NCI-H2081 treated with DMSO at 0.1 percent for 48 hours (cell line): ENCODE measurements around the gene KCNK18.

ENCODE experiments used
- DNase-seq: peaks from one replicate; lab custom pipeline; 2025; lab: John Stamatoyannopoulos, UW

The KCNK18 gene

DNA sequence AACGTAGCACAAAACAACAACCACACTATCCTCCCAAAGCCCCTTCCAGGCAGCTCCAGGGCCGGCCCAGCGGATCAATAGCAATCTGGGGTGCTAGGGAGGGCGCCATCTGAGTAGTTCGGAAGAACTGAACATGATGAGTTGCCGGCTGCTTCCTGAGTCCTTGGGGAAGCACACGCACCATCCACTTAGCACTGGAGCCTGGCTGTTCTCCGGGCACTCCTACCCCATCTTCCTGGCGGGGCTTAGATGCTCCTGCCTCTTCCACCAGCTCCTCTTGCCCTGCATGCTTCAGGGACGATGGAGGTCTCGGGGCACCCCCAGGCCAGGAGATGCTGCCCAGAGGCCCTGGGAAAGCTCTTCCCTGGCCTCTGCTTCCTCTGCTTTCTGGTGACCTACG is at the start of gene KCNK18:
Gene KCNK18, plus strand, starts transcription at position 301 of the 400 bp plus-strand sequence. Its CDS starts 0 bp downstream, at position 301.
- no peak for DNase-seq

- no peak for DNase-seq
Measured at GRCh38 chr10:117148284-117148683, 49.0 kb upstream of the KCNK18 start.

- DNase-seq: no peak
Measured at GRCh38 chr10:117152668-117153067, 44.6 kb upstream of the KCNK18 start.

DNA sequence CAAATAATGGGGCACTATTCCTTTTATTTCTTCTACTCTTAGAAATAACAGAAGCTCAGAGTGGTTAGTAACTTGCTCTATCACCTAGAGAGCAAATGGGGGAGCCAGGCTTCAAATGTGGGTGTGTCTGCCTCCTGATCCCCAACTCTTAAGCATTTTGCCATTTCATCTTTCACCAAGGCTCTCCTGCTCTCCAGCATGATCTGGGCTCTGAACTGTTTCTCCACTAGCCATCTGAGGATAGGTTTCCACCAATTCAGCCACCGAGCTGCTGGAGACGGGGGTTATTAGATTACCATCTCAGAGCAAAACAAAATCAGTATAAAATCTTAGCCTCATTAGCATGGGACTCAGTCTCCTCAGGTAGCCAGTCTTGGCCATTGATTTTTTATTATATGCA is 39.0 kb upstream of the KCNK18 start:
- DNase-seq: no peak

GRCh38 chr10:117159390-117159789 is 37.9 kb upstream of the KCNK18 start:
- no peak for DNase-seq

GRCh38 chr10:117160567-117160966 is 36.7 kb upstream of the KCNK18 start:
- DNase-seq: no peak

GRCh38 chr10:117161386-117162033 is 35.8 kb upstream of the KCNK18 start:
- no peak for DNase-seq

GRCh38 chr10:117162093-117163060 is 34.9 kb upstream of the KCNK18 start:
- no peak for DNase-seq

GRCh38 chr10:117163061-117163953 is 34.0 kb upstream of the KCNK18 start:
- DNase-seq: no peak

DNA sequence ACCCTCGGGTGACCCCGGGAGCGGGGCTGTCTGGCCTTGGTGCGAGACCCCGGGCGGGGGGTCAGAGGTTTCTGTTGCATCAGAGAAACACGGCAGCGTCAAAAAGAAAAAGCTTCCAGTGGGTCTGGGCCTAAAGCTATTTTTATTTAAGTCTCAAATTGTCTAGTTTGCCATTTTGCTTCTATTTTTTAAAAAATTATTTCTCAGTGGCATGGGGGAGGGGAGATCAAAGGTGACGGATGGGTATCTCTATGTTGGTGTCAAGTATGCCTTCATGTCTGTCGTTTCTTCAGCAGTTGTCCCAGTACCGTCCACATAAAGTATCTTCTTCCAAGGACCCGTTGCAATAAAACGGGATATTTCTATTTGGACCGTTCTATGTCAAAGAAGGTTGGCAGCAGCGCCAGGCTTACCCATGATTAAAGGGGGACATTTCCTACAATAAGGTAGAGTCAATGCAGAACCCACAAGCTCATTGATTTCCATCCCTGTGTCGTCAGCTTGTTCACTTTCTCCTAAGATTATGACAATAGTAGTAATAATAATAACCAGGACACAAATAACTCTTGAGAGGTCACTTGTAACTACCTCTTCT is 33.2 kb upstream of the KCNK18 start:
- DNase-seq: no peak

DNA sequence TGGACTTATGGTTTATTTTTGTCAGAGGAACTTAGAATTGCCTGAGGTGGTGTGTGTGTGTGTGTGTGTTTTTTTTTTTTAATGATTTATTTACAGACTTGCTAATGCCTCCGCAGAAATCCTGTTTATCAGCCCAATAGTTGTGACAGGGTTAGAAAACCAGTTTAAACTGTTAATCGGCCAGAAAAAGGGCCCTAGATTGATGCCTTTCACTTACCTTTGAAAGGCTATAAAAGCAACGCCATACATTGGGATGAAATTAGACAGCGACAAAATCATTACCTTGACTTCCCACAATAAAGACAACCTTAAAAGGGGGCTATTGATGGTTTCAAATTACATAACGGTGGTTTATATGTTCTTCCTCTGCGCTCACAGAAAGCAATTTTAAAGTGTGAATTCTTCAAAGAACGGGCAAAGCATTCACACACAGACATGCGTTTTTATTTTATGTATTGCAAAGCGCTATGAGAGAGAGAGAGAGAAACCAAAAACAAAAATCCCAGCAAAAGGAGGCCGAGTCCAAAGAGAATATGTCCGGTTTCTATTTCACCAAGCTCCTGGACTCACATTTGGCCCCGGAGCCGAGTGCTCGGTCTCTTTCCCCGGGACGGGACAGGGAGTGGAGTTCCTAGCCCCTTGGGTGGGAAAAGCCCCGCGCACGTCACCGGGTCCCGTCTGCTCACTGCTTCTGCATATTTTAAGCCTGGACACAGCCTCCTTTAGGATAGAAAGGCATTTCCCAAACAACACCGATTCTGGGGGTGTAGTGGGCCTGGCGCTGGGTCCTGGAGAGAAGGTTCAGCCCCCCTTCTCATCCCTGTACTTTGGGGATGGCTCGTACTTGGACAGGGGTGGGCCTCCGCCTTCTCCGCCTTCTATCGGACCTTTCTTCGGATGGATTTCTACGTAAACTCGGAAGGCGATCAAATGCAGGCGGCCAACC is 32.4 kb upstream of the KCNK18 start:
- DNase-seq: no peak

GRCh38 chr10:117165538-117166417 is 31.5 kb upstream of the KCNK18 start:
- DNase-seq: no peak

- DNase-seq: no peak
Measured at GRCh38 chr10:117166418-117167345, 30.6 kb upstream of the KCNK18 start.

- no peak for DNase-seq
Measured at GRCh38 chr10:117167346-117167788, 29.9 kb upstream of the KCNK18 start.

- DNase-seq: no peak
Measured at GRCh38 chr10:117167789-117168674, 29.3 kb upstream of the KCNK18 start.

- no peak for DNase-seq
Measured at GRCh38 chr10:117168729-117169128, 28.6 kb upstream of the KCNK18 start.

DNA sequence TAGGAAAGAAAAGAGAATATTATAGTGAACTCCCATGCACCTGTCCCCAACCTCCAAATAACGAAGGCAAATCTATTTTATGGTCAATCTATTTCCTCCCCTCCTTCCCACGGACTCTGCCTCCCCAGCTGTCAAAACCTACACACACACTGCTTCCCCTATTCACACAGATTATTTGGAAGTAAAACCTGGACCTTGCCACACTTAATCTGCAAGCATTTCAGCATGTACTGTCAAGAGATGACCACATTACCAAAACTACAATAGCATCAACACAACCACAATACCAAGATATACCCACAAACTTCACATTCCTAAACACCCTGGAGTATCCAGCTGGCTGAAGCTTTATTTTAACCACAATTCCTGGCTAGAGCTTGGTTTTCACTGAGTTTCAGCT is 27.8 kb upstream of the KCNK18 start:
- DNase-seq: no peak
